GM12878 (cell line): ENCODE data around the gene CMTM1. TPM values are rescaled to one million over a fixed set of nuclear protein-coding genes. Genes with fewer than 3 reads are reported as not detected.

ENCODE experiments used
- ATAC-seq: fragments of 200-7000 bp; cut with Tn5 transposase; 3 replicates; pipeline ENCODE4 v1.9.1; 2020; ENCODE audit warnings: mild to moderate bottlenecking, moderate library complexity
- BruUV-seq: library from RNA; stranded (reverse); fragments of 400-500 nt; replicated peaks from 2 replicates; lab custom pipeline; 2021; lab: Mats Ljungman, UMichigan
- CTCF ChIA-PET: fragments of 300-600 bp; sonication (Branson Sonifier 250); formaldehyde crosslinking; extraction: SDS; loops from one replicate; lab custom pipeline; 2021; ENCODE audit warnings: inconsistent platforms; lab: Yijun Ruan, JAX
- POLR2A ChIA-PET: fragments of 350-600 bp; formaldehyde crosslinking; extraction: SDS; loops from one replicate; lab custom pipeline; 2021; ENCODE audit warnings: inconsistent platforms; lab: Charles Lee
- RAD21 ChIA-PET: fragments of 300-600 bp; sonication (Branson Sonifier 250); formaldehyde crosslinking; loops from one replicate; lab custom pipeline; 2023; ENCODE audit warnings: antibody characterized with exemption; ENCODE audit not compliant: unreplicated experiment; lab: Charles Lee
- SMC1A ChIA-PET: fragments of 300-600 bp; sonication (Branson Sonifier 250); formaldehyde crosslinking; loops from one replicate; lab custom pipeline; 2023; ENCODE audit not compliant: unreplicated experiment, uncharacterized antibody; lab: Charles Lee
- DNase-seq: peaks from one replicate; pipeline ENCODE4 v3.0.0-alpha.2; 2011; ENCODE audit warnings: low read depth, low spot score
- FAIRE-seq: peaks from 3 replicates; lab custom pipeline; 2011; peaks lifted over from hg19 to GRCh38; lab: Jason Lieb, UNC
- H2AFZ ChIP-seq: 2 replicates; pipeline ENCODE4 v1.6.0; 2011; ENCODE audit warnings: low read depth, low read length, control low read depth; ENCODE audit not compliant: control insufficient read depth
- H3K27ac ChIP-seq: 2 replicates; pipeline ENCODE4 v1.5.1; 2011; ENCODE audit warnings: control low read depth; ENCODE audit not compliant: control insufficient read depth, insufficient read depth
- H3K27me3 ChIP-seq, 2 experiments: replicated peaks in 1 of 2; 2 replicates each; pipeline versions ENCODE4 v1.6.0 to v1.6.1; 2011; ENCODE audit warnings: low read length in 1 of 2; ENCODE audit not compliant: control insufficient read depth in 2 of 2, insufficient read depth in 2 of 2
- H3K36me3 ChIP-seq, 2 experiments: 2 replicates each; pipeline ENCODE4 v1.5.1; 2011; ENCODE audit warnings: low read length in 1 of 2; ENCODE audit not compliant: control insufficient read depth in 2 of 2, insufficient read depth in 2 of 2
- H3K4me1 ChIP-seq: 2 replicates; pipeline ENCODE4 v1.6.1; 2011; ENCODE audit warnings: mild to moderate bottlenecking, low read length, moderate library complexity, mixed read lengths; ENCODE audit not compliant: control insufficient read depth, insufficient read depth
- H3K4me2 ChIP-seq: 2 replicates; pipeline ENCODE4 v1.6.0; 2011; ENCODE audit warnings: control low read depth; ENCODE audit not compliant: control insufficient read depth, insufficient read depth
- H3K4me3 ChIP-seq: fragments of 200-600 bp; sonication (generic); 2 replicates; pipeline ENCODE4 v1.5.1; 2016
- H3K79me2 ChIP-seq: 2 replicates; pipeline ENCODE4 v1.6.0; 2011; ENCODE audit warnings: low read length; ENCODE audit not compliant: control insufficient read depth, insufficient read depth
- H3K9ac ChIP-seq: 2 replicates; pipeline ENCODE4 v1.8.0; 2011; ENCODE audit warnings: low read length, control low read depth, mixed read lengths; ENCODE audit not compliant: control insufficient read depth, insufficient read depth
- H3K9me3 ChIP-seq: replicated peaks from 3 replicates; pipeline ENCODE4 v1.5.1; 2011; ENCODE audit warnings: mild to moderate bottlenecking, low read length; ENCODE audit not compliant: control insufficient read depth, insufficient read depth
- H4K20me1 ChIP-seq: 2 replicates; pipeline ENCODE4 v1.6.0; 2011; ENCODE audit not compliant: control insufficient read depth, insufficient read depth
- BCL11A ChIP-seq: IDR thresholded peaks from 2 replicates; pipeline ENCODE4 v1.6.1; 2011; ENCODE audit warnings: low read depth, low read length
- BHLHE40 ChIP-seq, 2 experiments: fragments of 450-650 bp in 1 of 2; IDR thresholded peaks; 2 replicates each; pipeline ENCODE4 v1.6.1; 2011 to 2017; ENCODE audit warnings: low read depth in 2 of 2, borderline replicate concordance in 1 of 2, improper control_type of control experiment in 1 of 2, low read length in 1 of 2, mild to moderate bottlenecking in 1 of 2
- CREM ChIP-seq: IDR thresholded peaks from 2 replicates; pipeline ENCODE4 v1.6.1; 2014; ENCODE audit warnings: antibody characterized with exemption, low read depth
- EED ChIP-seq: sonication (generic); IDR thresholded peaks from 2 replicates; pipeline ENCODE4 v1.6.1; 2016; ENCODE audit warnings: antibody characterized with exemption, low read depth
- IKZF1 ChIP-seq: fragments of 450-650 bp; conservative IDR thresholded peaks from 2 replicates; pipeline ENCODE4 v1.6.1; 2017; ENCODE audit warnings: antibody characterized with exemption, mild to moderate bottlenecking
- IKZF2 ChIP-seq, 2 experiments: fragments of 450-650 bp; IDR thresholded peaks; 2 replicates each; pipeline ENCODE4 v1.6.1; 2017; ENCODE audit warnings: mild to moderate bottlenecking in 2 of 2, moderate library complexity in 2 of 2
- KAT2A ChIP-seq: conservative IDR thresholded peaks from 2 replicates; pipeline ENCODE4 v1.6.1; 2011; ENCODE audit warnings: low read depth, low read length; ENCODE audit not compliant: control insufficient read depth
- KLF5 ChIP-seq: fragments of 450-650 bp; IDR thresholded peaks from 2 replicates; pipeline ENCODE4 v1.6.1; 2014; ENCODE audit warnings: mild to moderate bottlenecking; ENCODE audit not compliant: partially characterized antibody
- MEF2A ChIP-seq: IDR thresholded peaks from 2 replicates; pipeline ENCODE4 v1.6.1; 2011; ENCODE audit warnings: low read depth, mild to moderate bottlenecking, low read length, moderate library complexity; ENCODE audit not compliant: insufficient read depth
- MEF2B ChIP-seq: fragments of 450-650 bp; IDR thresholded peaks from 2 replicates; pipeline ENCODE4 v1.6.1; 2018; ENCODE audit warnings: mild to moderate bottlenecking, moderate library complexity; ENCODE audit not compliant: partially characterized antibody, poor library complexity, severe bottlenecking
- MTA2 ChIP-seq: fragments of 450-650 bp; IDR thresholded peaks from 2 replicates; pipeline ENCODE4 v1.6.1; 2016; ENCODE audit warnings: low read depth, mild to moderate bottlenecking, moderate library complexity
- NBN ChIP-seq: fragments of 450-650 bp; IDR thresholded peaks from 2 replicates; pipeline ENCODE4 v1.6.1; 2016
- NFIC ChIP-seq: IDR thresholded peaks from 2 replicates; pipeline ENCODE4 v1.6.1; 2012; ENCODE audit warnings: low read depth, mild to moderate bottlenecking, inconsistent platforms, low read length, moderate library complexity
- NR2F1 ChIP-seq: fragments of 450-650 bp; conservative IDR thresholded peaks from 2 replicates; pipeline ENCODE4 v1.6.1; 2017; ENCODE audit warnings: mild to moderate bottlenecking
- RUNX3 ChIP-seq: IDR thresholded peaks from 2 replicates; pipeline ENCODE4 v1.6.1; 2012; ENCODE audit warnings: low read length, inconsistent platforms
- SPI1 ChIP-seq: IDR thresholded peaks from 2 replicates; pipeline ENCODE4 v1.6.1; 2011; ENCODE audit warnings: low read depth, mild to moderate bottlenecking, low read length, moderate library complexity, borderline replicate concordance; ENCODE audit not compliant: insufficient read depth
- YY1 ChIP-seq: IDR thresholded peaks from 2 replicates; pipeline ENCODE4 v1.6.1; 2011; ENCODE audit warnings: low read depth, mild to moderate bottlenecking, low read length
- WGBS: methylation state at CpG from one replicate; pipeline ENCODE4 v1.1.6; 2016; ENCODE audit warnings: low lambda C conversion rate; ENCODE audit not compliant: insufficient replicate concordance, insufficient coverage; ENCODE audit errors: missing lambda C conversion rate; 5-methylcytosine and 5-hydroxymethylcytosine counted together
- in situ Hi-C: fragments of 300-500 bp; cut with MboI; formaldehyde crosslinking; loops from 9 replicates; pipeline ENCODE4 v1.14.3; 2018; ENCODE audit warnings: mixed read lengths
- intact Hi-C: fragments of 100-400 bp; cut with micrococcal nuclease; formaldehyde crosslinking; loops from one replicate; pipeline ENCODE4 v1.14.2; 2022; ENCODE audit not compliant: unreplicated experiment
- polyA plus RNA-seq, 11 experiments: library from polyadenylated mRNA; depleted of rRNA in 4 of 11; unstranded in 6 of 11; stranded (reverse) in 5 of 11; fragments of >200 nt; fragmentation: Nextera tagmentation in 4 of 11; fragmentation: Illumina TruSeq in 1 of 11; extraction: Ambion mirVana in 4 of 11; extraction: Trizol in 1 of 11; gene quantifications; 1 replicate in 1 of 11; 2 replicates in 10 of 11; pipeline versions ENCODE4 v1.2.1 to v1.2.3, GENCODE V29; 2011 to 2016; ENCODE audit warnings: inconsistent platforms in 2 of 11, missing spikeins in 2 of 11, low read depth in 1 of 11
- total RNA-seq, 4 experiments: library from RNA; depleted of rRNA in 3 of 4; stranded (reverse); fragments of >200 nt in 3 of 4; fragmentation: Illumina TruSeq in 1 of 4; extraction: Trizol in 1 of 4; gene quantifications; 2 replicates each; pipeline versions ENCODE4 v1.2.1 to v1.2.3, GENCODE V29; 2013 to 2021
- TF ChIP-seq, protein P1 (sequence below): IDR thresholded peaks from 2 replicates; pipeline ENCODE4 v1.6.1; 2011; ENCODE audit warnings: low read depth, mild to moderate bottlenecking, low read length, moderate library complexity, borderline replicate concordance; ENCODE audit errors: extremely low read depth
- TF ChIP-seq, protein P2 (sequence below): fragments of 450-650 bp; IDR thresholded peaks from 2 replicates; pipeline ENCODE4 v1.6.1; 2017; ENCODE audit warnings: mild to moderate bottlenecking
- TF ChIP-seq, protein P3 (sequence below): IDR thresholded peaks from 2 replicates; pipeline ENCODE4 v1.6.1; 2012; ENCODE audit warnings: low read length, inconsistent platforms

Gene CMTM1
- total and polyA plus RNA-seq, 10 of the 15 experiments (the other 5 are each of a cell fraction or from before 2014, with no cell fraction given), result 0.09 to 3.0 (median 1.4) TPM; not detected in 2

- H4K20me1 ChIP-seq, result no peaks in the 10 kb centered on the region
- TF ChIP-seq KLF5 (no peak), NR2F1 (0 out of 2 replicates have a peak, but pooled peaks have one; percentile 32), RUNX3 (peak; percentile 84), EED (0 out of 2 replicates have a peak, but pooled peaks have one; percentile 43), BCL11A (peak; percentile 66; the same call in 1 of the 2 replicates), NFIC (peak; percentile 69), NBN (peak; percentile 49; the same call in 1 of the 2 replicates), MTA2 (peak; percentile 61), KAT2A (no peak), CREM (peak; percentile 41; the same call in 1 of the 2 replicates), IKZF2 (IDR thresholded peaks at IDR 0.05) (peak; percentile 66 to 72), YY1 (0 out of 2 replicates have a peak, but pooled peaks have one; percentile 30), MEF2A (0 out of 2 replicates have a peak, but pooled peaks have one; percentile 12), IKZF1 (peak; percentile 87), MEF2B (peak; percentile 94), BHLHE40 (IDR thresholded peaks at IDR 0.05; ENCODE audit: borderline replicate concordance in 1 of 2, low read depth in 2 of 2, low read length in 1 of 2) (peak in 1 of 2 experiments; percentile 25; a peak in 1 of 4 replicates), SPI1 (peak; percentile 74)
- TF ChIP-seq, protein P1, sequence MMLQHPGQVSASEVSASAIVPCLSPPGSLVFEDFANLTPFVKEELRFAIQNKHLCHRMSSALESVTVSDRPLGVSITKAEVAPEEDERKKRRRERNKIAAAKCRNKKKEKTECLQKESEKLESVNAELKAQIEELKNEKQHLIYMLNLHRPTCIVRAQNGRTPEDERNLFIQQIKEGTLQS, result no peak
- TF ChIP-seq, protein P2, sequence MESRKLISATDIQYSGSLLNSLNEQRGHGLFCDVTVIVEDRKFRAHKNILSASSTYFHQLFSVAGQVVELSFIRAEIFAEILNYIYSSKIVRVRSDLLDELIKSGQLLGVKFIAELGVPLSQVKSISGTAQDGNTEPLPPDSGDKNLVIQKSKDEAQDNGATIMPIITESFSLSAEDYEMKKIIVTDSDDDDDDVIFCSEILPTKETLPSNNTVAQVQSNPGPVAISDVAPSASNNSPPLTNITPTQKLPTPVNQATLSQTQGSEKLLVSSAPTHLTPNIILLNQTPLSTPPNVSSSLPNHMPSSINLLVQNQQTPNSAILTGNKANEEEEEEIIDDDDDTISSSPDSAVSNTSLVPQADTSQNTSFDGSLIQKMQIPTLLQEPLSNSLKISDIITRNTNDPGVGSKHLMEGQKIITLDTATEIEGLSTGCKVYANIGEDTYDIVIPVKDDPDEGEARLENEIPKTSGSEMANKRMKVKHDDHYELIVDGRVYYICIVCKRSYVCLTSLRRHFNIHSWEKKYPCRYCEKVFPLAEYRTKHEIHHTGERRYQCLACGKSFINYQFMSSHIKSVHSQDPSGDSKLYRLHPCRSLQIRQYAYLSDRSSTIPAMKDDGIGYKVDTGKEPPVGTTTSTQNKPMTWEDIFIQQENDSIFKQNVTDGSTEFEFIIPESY, result no peak
- TF ChIP-seq, protein P3, sequence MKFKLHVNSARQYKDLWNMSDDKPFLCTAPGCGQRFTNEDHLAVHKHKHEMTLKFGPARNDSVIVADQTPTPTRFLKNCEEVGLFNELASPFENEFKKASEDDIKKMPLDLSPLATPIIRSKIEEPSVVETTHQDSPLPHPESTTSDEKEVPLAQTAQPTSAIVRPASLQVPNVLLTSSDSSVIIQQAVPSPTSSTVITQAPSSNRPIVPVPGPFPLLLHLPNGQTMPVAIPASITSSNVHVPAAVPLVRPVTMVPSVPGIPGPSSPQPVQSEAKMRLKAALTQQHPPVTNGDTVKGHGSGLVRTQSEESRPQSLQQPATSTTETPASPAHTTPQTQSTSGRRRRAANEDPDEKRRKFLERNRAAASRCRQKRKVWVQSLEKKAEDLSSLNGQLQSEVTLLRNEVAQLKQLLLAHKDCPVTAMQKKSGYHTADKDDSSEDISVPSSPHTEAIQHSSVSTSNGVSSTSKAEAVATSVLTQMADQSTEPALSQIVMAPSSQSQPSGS, result peak; percentile 61; the same call in 1 of the 2 replicates
These were observed 39.9 kb downstream of the CMTM1 start for GRCh38 chr16:66605979-66606751.

More at GRCh38 chr16:66605979-66606751, 39.9 kb downstream of the CMTM1 start:
- no peak overlapping the region for H2AFZ ChIP-seq
- ChIA-PET SMC1A (interaction anchor here (0.8 to 3.0 kb wide), 6 partner anchors 9 to 127 kb away, joined by 3 to 21 read pairs (median 4); no protein-coding TSS in a partner anchor), CTCF (interaction anchor here (0.6 to 4.5 kb wide), 14 partner anchors 9 to 268 kb away, joined by 3 to 36 read pairs (median 5); partner anchors contain the start of gene NAE1), POLR2A (no interaction called here), RAD21 (interaction anchor here (1.2 to 1.3 kb wide), 2 partner anchors 16 to 43 kb away, joined by 4 read pairs; no protein-coding TSS in a partner anchor)
- peak overlapping the region; percentile 81 for H3K4me2 ChIP-seq
- in situ Hi-C loops, result no loop called here
- DNase-seq (no peak), FAIRE-seq (no peak), ATAC-seq (peak; percentile 48)
- intact Hi-C loops, result loop anchor here (1.0 to 5.0 kb wide), 5 partner anchors 45 to 200 kb away; partner anchors contain the start of genes CKLF and TK2
- H3K4me3 ChIP-seq, result peak overlapping the region; percentile 72
- no peaks in the 10 kb centered on the region for H3K79me2 ChIP-seq
- no peaks in the 10 kb centered on the region for H3K27me3 ChIP-seq
- peaks cover 7% of the 10 kb centered on the region; the same call in 2 of the 3 replicates for H3K9me3 ChIP-seq
- BruUV-seq, result TSS peak; percentile 65
- H3K4me1 ChIP-seq, result peaks cover 17% of the 10 kb centered on the region
- whole genome bisulfite sequencing, result under 1% methylated on average over 10 of the region's 10 CpGs
- H3K36me3 ChIP-seq, result peaks cover 0 to 14% of the 10 kb centered on the region in 2 experiments; a peak in 2 of 4 replicates
- no peak overlapping the region for H3K27ac ChIP-seq
- H3K9ac ChIP-seq, result peak overlapping the region; percentile 53; the same call in 1 of the 2 replicates
